HepG2 (cell line): ENCODE results near the gene ABCA3. TPM values are rescaled to one million over a fixed set of nuclear protein-coding genes. Genes with fewer than 3 reads are reported as not detected.

Experiments used
- ATAC-seq: fragments of 200-7000 bp; cut with Tn5 transposase; 3 replicates; pipeline ENCODE4 v1.9.1; 2020; ENCODE audit warnings: mild to moderate bottlenecking, moderate library complexity
- BruUV-seq: library from RNA; stranded (reverse); fragments of 400-500 nt; replicated peaks from 2 replicates; lab custom pipeline; 2021; lab: Mats Ljungman, UMichigan
- CTCF ChIA-PET: fragments of 300-600 bp; formaldehyde crosslinking; extraction: SDS; loops from one replicate; lab custom pipeline; 2021; ENCODE audit warnings: low total read pairs, inconsistent platforms, low intra/inter-chr PET ratio; lab: Yijun Ruan, JAX
- POLR2A ChIA-PET: fragments of 350-600 bp; sonication (Branson Sonifier 250); formaldehyde crosslinking; loops from one replicate; lab custom pipeline; 2020; ENCODE audit warnings: antibody characterized with exemption, inconsistent platforms; lab: Yijun Ruan, JAX
- DNase-seq: peaks from one replicate; pipeline ENCODE4 v3.0.0-alpha.2; 2015; ENCODE audit warnings: low spot score
- FAIRE-seq: peaks from 3 replicates; lab custom pipeline; 2011; peaks lifted over from hg19 to GRCh38; lab: Jason Lieb, UNC
- H2AFZ ChIP-seq: one replicate; pipeline ENCODE4 v1.6.1; 2011; ENCODE audit warnings: low read length, inconsistent platforms
- H3K27ac ChIP-seq: fragments of 300-600 bp; 3 replicates; pipeline ENCODE4 v1.8.0; 2011; ENCODE audit warnings: mixed run types, mild to moderate bottlenecking, mixed read lengths, low read length, inconsistent platforms; ENCODE audit not compliant: insufficient read depth; ENCODE audit errors: extremely low read length
- H3K27me3 ChIP-seq, 2 experiments: fragments of 200-600 bp in 1 of 2; 2 replicates in 1 of 2; 3 replicates in 1 of 2; pipeline versions ENCODE4 v1.6.0 to v1.8.0; 2011; ENCODE audit warnings: low read length in 2 of 2, mild to moderate bottlenecking in 2 of 2, moderate library complexity in 2 of 2, inconsistent platforms in 1 of 2; ENCODE audit not compliant: insufficient read depth in 2 of 2, control insufficient read depth in 1 of 2
- H3K36me3 ChIP-seq, 2 experiments: fragments of 200-600 bp in 1 of 2; replicated peaks in 1 of 2; 2 replicates in 1 of 2; 3 replicates in 1 of 2; pipeline versions ENCODE4 v1.5.1 to v1.8.0; 2011; ENCODE audit warnings: low read length in 2 of 2, inconsistent platforms in 1 of 2; ENCODE audit not compliant: insufficient read depth in 2 of 2, control insufficient read depth in 1 of 2
- H3K4me1 ChIP-seq: 2 replicates; pipeline ENCODE4 v1.5.1; 2012; ENCODE audit warnings: low read length, inconsistent platforms; ENCODE audit not compliant: insufficient read depth
- H3K4me2 ChIP-seq: 2 replicates; pipeline ENCODE4 v1.6.0; 2011; ENCODE audit warnings: low read depth, low read length, inconsistent platforms
- H3K4me3 ChIP-seq, 3 experiments: fragments of 200-600 bp in 1 of 3; sonication (generic), shearing (Covaris generic) in 1 of 3; replicated peaks in 1 of 3; 2 replicates each; pipeline ENCODE4 v1.5.1; 2011 to 2016; ENCODE audit warnings: low read length in 3 of 3, inconsistent platforms in 2 of 3, low read depth in 2 of 3, mild to moderate bottlenecking in 2 of 3, control low read depth in 1 of 3, mixed read lengths in 1 of 3; ENCODE audit not compliant: insufficient read depth in 1 of 3
- H3K79me2 ChIP-seq: one replicate; pipeline ENCODE4 v1.6.1; 2011; ENCODE audit warnings: low read length, inconsistent platforms; ENCODE audit not compliant: insufficient read depth
- H3K9ac ChIP-seq: 2 replicates; pipeline ENCODE4 v1.6.0; 2011; ENCODE audit warnings: mild to moderate bottlenecking, low read depth, low read length, inconsistent platforms; ENCODE audit not compliant: insufficient read depth
- H3K9me3 ChIP-seq: 2 replicates; pipeline ENCODE4 v1.5.1; 2012; ENCODE audit warnings: mild to moderate bottlenecking, low read length
- H4K20me1 ChIP-seq: 2 replicates; pipeline ENCODE4 v1.6.0; 2011; ENCODE audit warnings: inconsistent platforms, mild to moderate bottlenecking, low read length, moderate library complexity; ENCODE audit not compliant: insufficient read depth
- ERF ChIP-seq: IDR thresholded peaks from 2 replicates; pipeline ENCODE4 v1.6.1; 2018; ENCODE audit warnings: missing biosample characterization, missing genetic modification reagents
- KAT7 ChIP-seq: IDR thresholded peaks from 2 replicates; pipeline ENCODE4 v1.6.1; 2018; ENCODE audit warnings: borderline replicate concordance, missing compliant biosample characterization
- PHF5A ChIP-seq: IDR thresholded peaks from one replicate; pipeline ENCODE4 v1.6.1; 2018; ENCODE audit warnings: low read depth, missing genetic modification reagents; ENCODE audit not compliant: unreplicated experiment
- SMAD9 ChIP-seq: sonication (generic); formaldehyde crosslinking; IDR thresholded peaks from 2 replicates; pipeline ENCODE4 v1.5.1; 2020; ENCODE audit warnings: mild to moderate bottlenecking, missing genetic modification reagents
- ZKSCAN8 ChIP-seq: IDR thresholded peaks from 2 replicates; pipeline ENCODE4 v1.6.1; 2016; ENCODE audit warnings: borderline replicate concordance, missing genetic modification reagents, missing compliant biosample characterization
- ZNF263 ChIP-seq: sonication (generic); formaldehyde crosslinking; IDR thresholded peaks from 2 replicates; pipeline ENCODE4 v1.4.0; 2020; ENCODE audit warnings: missing genetic modification reagents
- ZNF550 ChIP-seq: sonication (generic); formaldehyde crosslinking; IDR thresholded peaks from 2 replicates; pipeline ENCODE4 v1.4.0; 2020; ENCODE audit warnings: mild to moderate bottlenecking, missing genetic modification reagents, borderline replicate concordance
- WGBS: methylation state at CpG from one replicate; pipeline ENCODE4 v1.1.6; 2017; ENCODE audit warnings: low lambda C conversion rate; 5-methylcytosine and 5-hydroxymethylcytosine counted together
- in situ Hi-C: cut with HindIII; loops from 2 replicates; pipeline ENCODE4 v1.10.0; 2017; ENCODE audit warnings: low pct_unique_long_range_greater_than_20kb; ENCODE audit not compliant: extremely low pct_ligation_motif_present
- intact Hi-C: fragments of 100-400 bp; cut with micrococcal nuclease; formaldehyde crosslinking; loops from one replicate; pipeline ENCODE4 v1.10.0; 2022; ENCODE audit not compliant: unreplicated experiment
- polyA plus RNA-seq, 8 experiments: library from polyadenylated mRNA; depleted of rRNA in 3 of 8; stranded (reverse) in 7 of 8; unstranded in 1 of 8; fragments of >200 nt; fragmentation: Illumina TruSeq in 4 of 8; extraction: Trizol in 4 of 8; gene quantifications; 2 replicates each; pipeline versions ENCODE4 v1.2.1 to v1.2.3, GENCODE V29; 2011 to 2016; ENCODE audit warnings: low read depth in 4 of 8, missing spikeins in 1 of 8, mixed read lengths in 1 of 8; ENCODE audit not compliant: insufficient read depth in 1 of 8
- total RNA-seq, 5 experiments: library from RNA; depleted of rRNA; stranded (reverse); fragments of >200 nt; fragmentation: Illumina TruSeq; extraction: Trizol; gene quantifications; 2 replicates each; pipeline ENCODE4 v1.2.3, GENCODE V29; 2016; ENCODE audit warnings: low read depth in 1 of 5
- TF ChIP-seq, protein P1 (sequence below): sonication (generic); formaldehyde crosslinking; IDR thresholded peaks from 2 replicates; pipeline ENCODE4 v1.4.0; 2020; ENCODE audit warnings: missing genetic modification reagents
- TF ChIP-seq, protein P2 (sequence below): sonication (generic); formaldehyde crosslinking; IDR thresholded peaks from 2 replicates; pipeline ENCODE4 v1.4.0; 2020; ENCODE audit warnings: mild to moderate bottlenecking, missing genetic modification reagents

The ABCA3 gene
- total and polyA plus RNA-seq, 2 of the 13 experiments (the other 11 are each of a cell fraction or from before 2014, with no cell fraction given) = 0.60 to 1.5 TPM

DNA sequence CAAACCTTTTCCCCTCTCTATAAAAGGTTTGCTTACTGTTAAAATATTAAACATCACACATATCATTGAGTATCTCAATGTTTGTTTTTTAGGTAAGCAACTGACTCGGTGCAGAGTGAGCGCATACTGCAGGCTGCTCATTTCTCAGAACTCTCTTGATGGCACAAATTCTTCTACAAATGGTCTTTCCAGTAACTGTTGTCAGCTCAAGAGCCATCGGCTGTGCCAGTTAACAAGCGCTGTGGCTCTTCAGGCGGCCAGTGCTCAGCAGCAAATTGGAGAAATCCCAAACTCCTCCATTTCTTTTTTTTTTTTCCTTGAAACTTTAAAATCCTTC is 8.6 kb downstream of the ABCA3 start:
- Histone ChIP-seq H2AFZ (no peak overlapping the region), H4K20me1 (0 out of 2 replicates have a peak, but pooled peaks cover 2% of the 10 kb centered on the region), H3K9me3 (no peaks in the 10 kb centered on the region), H3K27ac (no peak overlapping the region), H3K4me1 (no peaks in the 10 kb centered on the region), H3K36me3 (no peaks in the 10 kb centered on the region), H3K27me3 (peaks cover 9 to 59% of the 10 kb centered on the region in 2 experiments), H3K4me3 (no peak overlapping the region), H3K9ac (no peak overlapping the region), H3K4me2 (no peak overlapping the region), H3K79me2 (no peaks in the 10 kb centered on the region)
- BruUV-seq = no TSS peak
- ATAC-seq (no peak), FAIRE-seq (no peak), DNase-seq (no peak)
- CTCF ChIA-PET = no interaction called here
- in situ Hi-C loops (no loop called here), intact Hi-C loops (no loop called here)
- POLR2A ChIA-PET = no interaction called here
- TF ChIP-seq, protein P1, sequence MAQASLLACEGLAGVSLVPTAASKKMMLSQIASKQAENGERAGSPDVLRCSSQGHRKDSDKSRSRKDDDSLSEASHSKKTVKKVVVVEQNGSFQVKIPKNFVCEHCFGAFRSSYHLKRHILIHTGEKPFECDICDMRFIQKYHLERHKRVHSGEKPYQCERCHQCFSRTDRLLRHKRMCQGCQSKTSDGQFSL (CRISPR knock-in tag) = no peak
- TF ChIP-seq SMAD9 (CRISPR knock-in tag) (no peak), KAT7 (no peak), ERF (CRISPR knock-in tag) (no peak), ZNF263 (CRISPR knock-in tag) (no peak), PHF5A (no peak), ZKSCAN8 (CRISPR knock-in tag) (no peak), ZNF550 (CRISPR knock-in tag) (no peak)
- TF ChIP-seq, protein P2, sequence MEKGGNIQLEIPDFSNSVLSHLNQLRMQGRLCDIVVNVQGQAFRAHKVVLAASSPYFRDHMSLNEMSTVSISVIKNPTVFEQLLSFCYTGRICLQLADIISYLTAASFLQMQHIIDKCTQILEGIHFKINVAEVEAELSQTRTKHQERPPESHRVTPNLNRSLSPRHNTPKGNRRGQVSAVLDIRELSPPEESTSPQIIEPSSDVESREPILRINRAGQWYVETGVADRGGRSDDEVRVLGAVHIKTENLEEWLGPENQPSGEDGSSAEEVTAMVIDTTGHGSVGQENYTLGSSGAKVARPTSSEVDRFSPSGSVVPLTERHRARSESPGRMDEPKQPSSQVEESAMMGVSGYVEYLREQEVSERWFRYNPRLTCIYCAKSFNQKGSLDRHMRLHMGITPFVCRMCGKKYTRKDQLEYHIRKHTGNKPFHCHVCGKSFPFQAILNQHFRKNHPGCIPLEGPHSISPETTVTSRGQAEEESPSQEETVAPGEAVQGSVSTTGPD (CRISPR knock-in tag) = no peak
- 23% methylated on average over 5 of the region's 5 CpGs for WGBS
